Stomach (tissue), 4 donors: ENCODE results near the gene BCL2L15.

ENCODE experiments used
- CTCF ChIP-seq, 7 experiments: fragments of 450-650 bp in 4 of 7; fragments of 200-600 bp in 3 of 7; sonication (generic) in 3 of 7; IDR thresholded peaks; one replicate each; pipeline ENCODE4 v1.5.1; 2016 to 2019; ENCODE audit warnings: antibody characterized with exemption in 7 of 7, control low read depth in 2 of 7, mild to moderate bottlenecking in 1 of 7
- EP300 ChIP-seq: sonication (generic); formaldehyde crosslinking; IDR thresholded peaks from one replicate; pipeline ENCODE4 v1.6.1; 2017; ENCODE audit warnings: antibody characterized with exemption
- POLR2AphosphoS5 ChIP-seq, 3 donors: sonication (generic); formaldehyde crosslinking; IDR thresholded peaks; one replicate each; pipeline ENCODE4 v1.6.1; 2016; ENCODE audit warnings: antibody characterized with exemption in 3 of 3

- TF ChIP-seq CTCF (IDR thresholded peaks at IDR 0.05) (no peak), POLR2AphosphoS5 (IDR thresholded peaks at IDR 0.05) (no peak), EP300 (no peak)
Observed at GRCh38 chr1:113881661-113882060, 5.7 kb downstream of the BCL2L15 start.
